ENCODE data around the gene CELF2. TPM values are rescaled to one million over a fixed set of nuclear protein-coding genes. Genes with fewer than 3 reads are reported as not detected.

The CELF2 gene
- total RNA-seq, 4 donors from 2014 or later, result 27.0 to 44.1 (median 31.3) TPM

GRCh38 chr10:11082526-11082925, 64.9 kb downstream of the CELF2 start:
- TF ChIP-seq CTCF (IDR thresholded peaks at IDR 0.05) (no peak), POLR2A (IDR thresholded peaks at IDR 0.05) (no peak), POLR2AphosphoS5 (IDR thresholded peaks at IDR 0.05) (no peak), EP300 (IDR thresholded peaks at IDR 0.05; ENCODE audit: low read depth) (no peak)
- Histone ChIP-seq H3K27ac (no peak overlapping the region), H3K36me3 (no peaks in the 10 kb centered on the region), H3K4me1 (no peaks in the 10 kb centered on the region), H3K9me3 (no peaks in the 10 kb centered on the region), H3K27me3 (no peaks in the 10 kb centered on the region), H3K4me3 (no peak overlapping the region)
- no peak for DNase-seq
- 0% methylated on average over 1 of the region's 1 CpG for WGBS, 2 donors (ENCODE audit: low coverage in 1 of 2)
- intact Hi-C loops (cut with DNase I; ENCODE audit: low total_unique reads) (no loop called here), in situ Hi-C loops (cut with MboI; ENCODE audit: low pct_ligation_motif_present in 1 of 4, low pct_unique_long_range_greater_than_20kb in 1 of 4, low sequenced_read_pairs in 3 of 4) (no loop called here)

GRCh38 chr10:11083051-11083450, 65.4 kb downstream of the CELF2 start:
- H3K4me3 ChIP-seq, result no peak overlapping the region
- DNase-seq, result no peak
- WGBS, 2 donors (ENCODE audit: low coverage in 1 of 2), result 95 to 100% methylated on average over 2 to 6 of the region's 6 CpGs
- H3K4me1 ChIP-seq, result no peaks in the 10 kb centered on the region
- H3K36me3 ChIP-seq, result no peaks in the 10 kb centered on the region
- no peak overlapping the region for H3K27ac ChIP-seq
- in situ Hi-C loops (cut with MboI; ENCODE audit: low pct_ligation_motif_present in 1 of 4, low pct_unique_long_range_greater_than_20kb in 1 of 4, low sequenced_read_pairs in 3 of 4) (no loop called here), intact Hi-C loops (cut with DNase I; ENCODE audit: low total_unique reads) (no loop called here)
- H3K27me3 ChIP-seq, result no peaks in the 10 kb centered on the region
- TF ChIP-seq POLR2A (IDR thresholded peaks at IDR 0.05) (no peak), CTCF (IDR thresholded peaks at IDR 0.05) (no peak), POLR2AphosphoS5 (IDR thresholded peaks at IDR 0.05) (no peak), EP300 (IDR thresholded peaks at IDR 0.05; ENCODE audit: low read depth) (no peak)
- no peaks in the 10 kb centered on the region for H3K9me3 ChIP-seq

GRCh38 chr10:11085545-11085944, 67.9 kb downstream of the CELF2 start:
- TF ChIP-seq EP300 (IDR thresholded peaks at IDR 0.05; ENCODE audit: low read depth) (no peak), POLR2A (IDR thresholded peaks at IDR 0.05) (no peak), CTCF (IDR thresholded peaks at IDR 0.05) (no peak), POLR2AphosphoS5 (IDR thresholded peaks at IDR 0.05) (peak in 1 of 3 donors; percentile 46)
- Histone ChIP-seq H3K9me3 (no peaks in the 10 kb centered on the region), H3K27me3 (no peaks in the 10 kb centered on the region), H3K4me1 (no peaks in the 10 kb centered on the region), H3K27ac (peak overlapping the region in 2 of 4 donors; percentile 17 to 45), H3K4me3 (no peak overlapping the region), H3K36me3 (no peaks in the 10 kb centered on the region)
- 67 to 75% methylated on average over 1 to 4 of the region's 4 CpGs for WGBS, 2 donors (ENCODE audit: low coverage in 1 of 2)
- no peak for DNase-seq
- in situ Hi-C loops (cut with MboI; ENCODE audit: low pct_ligation_motif_present in 1 of 4, low pct_unique_long_range_greater_than_20kb in 1 of 4, low sequenced_read_pairs in 3 of 4) (no loop called here), intact Hi-C loops (cut with DNase I; ENCODE audit: low total_unique reads) (no loop called here)

- Histone ChIP-seq H3K4me1 (no peaks in the 10 kb centered on the region), H3K27me3 (no peaks in the 10 kb centered on the region), H3K9me3 (no peaks in the 10 kb centered on the region), H3K36me3 (no peaks in the 10 kb centered on the region), H3K4me3 (no peak overlapping the region), H3K27ac (peak overlapping the region in 2 of 4 donors; percentile 17 to 45)
- TF ChIP-seq CTCF (IDR thresholded peaks at IDR 0.05), result no peak
- peak; percentile 62 to 70 (median 68) for TF ChIP-seq POLR2AphosphoS5 (IDR thresholded peaks at IDR 0.05)
- peak; percentile 16 for DNase-seq
- 47 to 72% methylated on average over 11 to 13 of the region's 13 CpGs for WGBS, 2 donors (ENCODE audit: low coverage in 1 of 2)
- in situ Hi-C loops (cut with MboI; ENCODE audit: low pct_ligation_motif_present in 1 of 4, low pct_unique_long_range_greater_than_20kb in 1 of 4, low sequenced_read_pairs in 3 of 4), result no loop called here
- intact Hi-C loops (cut with DNase I; ENCODE audit: low total_unique reads), result no loop called here
These were observed 68.6 kb downstream of the CELF2 start for GRCh38 chr10:11086177-11086840.
